ENCODE results near the gene PSMD8. TPM values are rescaled to one million over a fixed set of nuclear protein-coding genes. Genes with fewer than 3 reads are reported as not detected.

Gene PSMD8
- total RNA-seq, 4 donors from 2014 or later: 819 to 1,400 (median 1,309) TPM

DNA sequence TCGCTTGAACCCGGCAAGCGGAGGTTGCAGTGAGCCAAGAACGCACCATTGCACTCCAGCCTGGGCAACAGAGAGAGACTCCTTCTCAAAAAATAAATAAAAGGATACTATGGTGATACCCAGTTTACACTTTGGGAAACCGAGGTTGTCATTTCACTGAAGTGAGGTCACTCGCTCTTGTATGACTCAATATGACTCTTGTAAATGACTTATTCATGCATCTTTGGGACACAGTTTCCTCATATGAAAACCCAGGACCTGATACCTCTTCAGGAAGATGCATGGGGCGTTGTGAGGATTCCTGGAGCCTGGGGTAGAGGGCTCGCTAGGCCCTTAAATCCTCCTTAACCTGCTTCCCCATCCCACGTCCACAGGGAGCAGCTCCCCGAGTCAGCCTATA is 4.5 kb downstream of the PSMD8 start:
- H3K9me3 ChIP-seq: no peaks in the 10 kb centered on the region
- H3K27me3 ChIP-seq: no peaks in the 10 kb centered on the region
- peaks cover 14 to 71% of the 10 kb centered on the region in 2 donors for H3K36me3 ChIP-seq
- H3K4me3 ChIP-seq: no peak overlapping the region
- in situ Hi-C loops (cut with MboI; ENCODE audit: low sequenced_read_pairs in 4 of 4): loop anchor here in 1 of 4 donors (25.0 kb wide), 1 partner anchor 458 kb away; the partner anchor contains the start of genes ECH1 and HNRNPL
- TF ChIP-seq POLR2A (IDR thresholded peaks at IDR 0.05) (no peak), CTCF (IDR thresholded peaks at IDR 0.05 in 4 of 5, conservative IDR thresholded peaks at IDR 0.05 in 1 of 5) (no peak)
- H3K4me1 ChIP-seq: peaks cover 16 to 25% of the 10 kb centered on the region in 2 donors
- intact Hi-C loops (cut with DNase I; ENCODE audit: low total_unique reads): loop anchor here (5.0 to 10.0 kb wide), 3 partner anchors 453 to 1906 kb away; partner anchors contain the start of genes AKT2, ECH1 and ZFP36
- ATAC-seq (no peak), DNase-seq (no peak)
- no peak overlapping the region for H3K27ac ChIP-seq

DNA sequence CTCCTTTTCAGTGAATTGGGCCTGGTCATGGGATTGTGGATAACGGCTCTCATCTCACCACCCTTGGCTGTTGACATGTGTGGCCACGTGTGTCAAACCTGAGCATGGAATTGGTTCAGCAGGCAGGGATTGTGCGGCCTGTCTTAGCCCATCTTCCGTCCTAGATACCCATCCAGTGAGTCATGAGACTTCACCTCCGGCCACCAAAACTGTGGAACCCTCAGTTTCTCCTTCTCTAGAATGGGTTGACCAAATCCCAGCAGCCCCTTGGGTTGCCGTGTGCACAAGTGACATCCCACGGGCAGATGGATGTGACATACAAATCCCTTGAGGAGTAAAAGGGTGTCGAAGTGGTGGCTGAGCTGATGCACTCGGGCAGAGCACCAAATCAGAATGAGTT is 6.8 kb downstream of the PSMD8 start:
- DNase-seq: no peak
- intact Hi-C loops (cut with DNase I; ENCODE audit: low total_unique reads) (loop anchor here (10.0 kb wide), 1 partner anchor 334 kb away; no protein-coding TSS in a partner anchor), in situ Hi-C loops (cut with MboI; ENCODE audit: low sequenced_read_pairs in 4 of 4) (loop anchor here in 1 of 4 donors (25.0 kb wide), 1 partner anchor 456 kb away; the partner anchor contains the start of genes ECH1 and HNRNPL)
- no peak overlapping the region for H3K27ac ChIP-seq
- TF ChIP-seq CTCF (IDR thresholded peaks at IDR 0.05 in 4 of 5, conservative IDR thresholded peaks at IDR 0.05 in 1 of 5) (no peak), POLR2A (IDR thresholded peaks at IDR 0.05) (no peak)
- H3K27me3 ChIP-seq: peaks cover 0 to 2% (median 0%) of the 10 kb centered on the region in 3 donors
- H3K9me3 ChIP-seq: no peaks in the 10 kb centered on the region
- H3K4me1 ChIP-seq: peaks cover 11 to 18% of the 10 kb centered on the region in 2 donors
- peaks cover 14 to 85% of the 10 kb centered on the region in 2 donors for H3K36me3 ChIP-seq
- H3K4me3 ChIP-seq: no peak overlapping the region
- no peak for ATAC-seq

DNA sequence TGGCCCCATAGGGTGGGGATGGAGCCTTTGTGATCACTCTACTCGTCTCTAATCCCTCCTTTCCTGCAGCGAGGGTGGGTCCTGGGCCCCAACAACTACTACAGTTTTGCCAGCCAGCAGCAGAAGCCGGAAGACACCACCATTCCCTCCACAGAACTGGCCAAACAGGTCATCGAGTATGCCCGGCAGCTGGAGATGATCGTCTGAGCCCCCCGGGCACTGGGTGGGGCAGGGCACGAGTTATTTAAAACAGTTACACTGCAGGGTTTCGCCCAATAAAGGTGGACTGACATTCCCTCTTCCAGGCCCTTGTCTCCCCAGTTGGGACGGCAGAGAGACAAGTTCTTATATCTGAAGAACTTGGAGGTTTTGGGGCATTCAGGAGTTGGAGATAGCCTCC is 8.8 kb downstream of the PSMD8 start:
- Histone ChIP-seq H3K4me3 (no peak overlapping the region), H3K27ac (no peak overlapping the region), H3K9me3 (no peaks in the 10 kb centered on the region), H3K27me3 (peaks cover 0 to 3% (median 0%) of the 10 kb centered on the region in 3 donors), H3K36me3 (peaks cover 14 to 71% of the 10 kb centered on the region in 2 donors), H3K4me1 (peaks cover 4 to 13% of the 10 kb centered on the region in 2 donors)
- TF ChIP-seq POLR2A (IDR thresholded peaks at IDR 0.05): no peak
- TF ChIP-seq CTCF (IDR thresholded peaks at IDR 0.05 in 4 of 5, conservative IDR thresholded peaks at IDR 0.05 in 1 of 5): no peak
- intact Hi-C loops (cut with DNase I; ENCODE audit: low total_unique reads) (loop anchor here (10.0 kb wide), 1 partner anchor 332 kb away; no protein-coding TSS in a partner anchor), in situ Hi-C loops (cut with MboI; ENCODE audit: low sequenced_read_pairs in 4 of 4) (loop anchor here in 1 of 4 donors (25.0 kb wide), 1 partner anchor 454 kb away; the partner anchor contains the start of genes ECH1 and HNRNPL)
- DNase-seq (no peak), ATAC-seq (no peak)

DNA sequence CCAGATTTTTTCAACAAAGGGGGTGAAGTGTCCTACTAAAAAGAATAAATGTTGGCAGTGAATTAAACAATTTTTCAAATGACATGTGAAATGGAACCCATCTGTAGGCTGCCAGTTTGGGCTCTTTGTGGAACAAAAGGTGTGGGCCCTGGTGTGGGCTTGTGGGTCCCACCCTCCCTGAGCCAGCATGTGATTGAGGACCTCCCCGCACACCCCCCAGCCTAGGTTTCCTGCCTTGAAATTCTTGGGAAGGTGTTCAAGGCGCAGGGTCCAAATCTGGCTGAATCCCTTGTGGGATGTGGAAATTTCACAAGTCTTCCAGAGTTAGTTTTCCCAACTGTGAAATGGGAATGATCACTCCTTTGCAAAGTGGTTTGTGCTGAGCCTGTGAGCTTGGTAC is 9.4 kb downstream of the PSMD8 start:
- peaks cover 14 to 65% of the 10 kb centered on the region in 2 donors for H3K36me3 ChIP-seq
- H3K27ac ChIP-seq: no peak overlapping the region
- H3K27me3 ChIP-seq: peaks cover 0 to 8% (median 2%) of the 10 kb centered on the region in 3 donors
- no peak for DNase-seq
- no peak overlapping the region for H3K4me3 ChIP-seq
- H3K4me1 ChIP-seq: peaks cover 6 to 18% of the 10 kb centered on the region in 2 donors
- ATAC-seq: no peak
- no peaks in the 10 kb centered on the region for H3K9me3 ChIP-seq
- in situ Hi-C loops (cut with MboI; ENCODE audit: low sequenced_read_pairs in 4 of 4): loop anchor here in 1 of 4 donors (25.0 kb wide), 1 partner anchor 454 kb away; the partner anchor contains the start of genes ECH1 and HNRNPL
- TF ChIP-seq POLR2A (IDR thresholded peaks at IDR 0.05): no peak
- TF ChIP-seq CTCF (IDR thresholded peaks at IDR 0.05 in 4 of 5, conservative IDR thresholded peaks at IDR 0.05 in 1 of 5): no peak
- intact Hi-C loops (cut with DNase I; ENCODE audit: low total_unique reads): loop anchor here (10.0 kb wide), 1 partner anchor 331 kb away; no protein-coding TSS in a partner anchor
